Measurements from ENCODE around the gene CCL26.
"Not testable (repeated sequence)": the region's sequence is repeated elsewhere in the genome, so short reads cannot be mapped to it uniquely, and the experiment has no call there.

The CCL26 gene

GRCh38 chr7:75804004-75804403 lies 32.0 kb upstream of the CCL26 start:
- no peak for TF ChIP-seq CTCF (IDR thresholded peaks at IDR 0.05)
- Histone ChIP-seq H3K27ac (no peak overlapping the region), H3K4me1 (no peaks in the 10 kb centered on the region), H3K36me3 (no peaks in the 10 kb centered on the region), H3K4me3 (no peak overlapping the region), H3K9me3 (peaks cover 0 to 17% (median 16%) of the 10 kb centered on the region in 3 donors), H3K27me3 (peaks cover 0 to 8% of the 10 kb centered on the region in 2 donors)
- no peak for DNase-seq
- intact Hi-C loops (cut with DNase I; ENCODE audit: low total_unique reads) = no loop called here

GRCh38 chr7:75802552-75802821 lies 30.5 kb upstream of the CCL26 start:
- H3K4me1 ChIP-seq = no peaks in the 10 kb centered on the region
- no peak for TF ChIP-seq CTCF (IDR thresholded peaks at IDR 0.05)
- peaks cover 0 to 13% (median 12%) of the 10 kb centered on the region in 3 donors for H3K9me3 ChIP-seq
- intact Hi-C loops (cut with DNase I; ENCODE audit: low total_unique reads) = no loop called here
- H3K36me3 ChIP-seq = no peaks in the 10 kb centered on the region
- DNase-seq = no peak
- H3K27ac ChIP-seq = no peak overlapping the region
- H3K4me3 ChIP-seq = no peak overlapping the region
- peaks cover 0 to 8% of the 10 kb centered on the region in 2 donors for H3K27me3 ChIP-seq

- Histone ChIP-seq H3K27ac (no peak overlapping the region), H3K4me3 (no peak overlapping the region), H3K4me1 (peaks cover 0 to 4% (median 0%) of the 10 kb centered on the region in 4 donors), H3K9me3 (no peaks in the 10 kb centered on the region), H3K27me3 (peaks cover 0 to 14% of the 10 kb centered on the region in 2 donors), H3K36me3 (no peaks in the 10 kb centered on the region)
- intact Hi-C loops (cut with DNase I; ENCODE audit: low total_unique reads) = no loop called here
- no peak for TF ChIP-seq CTCF (IDR thresholded peaks at IDR 0.05)
- no peak for DNase-seq
These were observed 26.8 kb upstream of the CCL26 start for GRCh38 chr7:75798770-75799169.

GRCh38 chr7:75796420-75796819 lies 24.4 kb upstream of the CCL26 start:
- H3K36me3 ChIP-seq = no peaks in the 10 kb centered on the region
- peaks cover 0 to 19% of the 10 kb centered on the region in 2 donors for H3K27me3 ChIP-seq
- H3K4me1 ChIP-seq = peaks cover 0 to 4% (median 0%) of the 10 kb centered on the region in 4 donors
- no peaks in the 10 kb centered on the region for H3K9me3 ChIP-seq
- H3K4me3 ChIP-seq = no peak overlapping the region
- no peak for DNase-seq
- H3K27ac ChIP-seq = no peak overlapping the region
- intact Hi-C loops (cut with DNase I; ENCODE audit: low total_unique reads) = no loop called here
- no peak for TF ChIP-seq CTCF (IDR thresholded peaks at IDR 0.05)

- Histone ChIP-seq H3K27me3 (peaks cover 0 to 16% of the 10 kb centered on the region in 2 donors), H3K27ac (no peak overlapping the region), H3K4me1 (peaks cover 0 to 4% (median 0%) of the 10 kb centered on the region in 4 donors), H3K36me3 (no peaks in the 10 kb centered on the region), H3K4me3 (no peak overlapping the region), H3K9me3 (no peaks in the 10 kb centered on the region)
- TF ChIP-seq CTCF (IDR thresholded peaks at IDR 0.05) = no peak
- intact Hi-C loops (cut with DNase I; ENCODE audit: low total_unique reads) = no loop called here
- DNase-seq = peak; percentile 83 to 90
These were observed 23.8 kb upstream of the CCL26 start for GRCh38 chr7:75795831-75796285.

- DNase-seq = no peak
- peaks cover 0 to 13% of the 10 kb centered on the region in 2 donors for H3K27me3 ChIP-seq
- H3K36me3 ChIP-seq = no peaks in the 10 kb centered on the region
- intact Hi-C loops (cut with DNase I; ENCODE audit: low total_unique reads) = no loop called here
- no peak overlapping the region for H3K27ac ChIP-seq
- H3K4me3 ChIP-seq = no peak overlapping the region
- H3K4me1 ChIP-seq = peaks cover 0 to 4% (median 0%) of the 10 kb centered on the region in 4 donors
- no peaks in the 10 kb centered on the region for H3K9me3 ChIP-seq
- no peak for TF ChIP-seq CTCF (IDR thresholded peaks at IDR 0.05)
These were observed 21.7 kb upstream of the CCL26 start for GRCh38 chr7:75793676-75794075.

GRCh38 chr7:75792567-75792966 lies 20.6 kb upstream of the CCL26 start:
- intact Hi-C loops (cut with DNase I; ENCODE audit: low total_unique reads); H3K36me3 ChIP-seq; H3K4me3 ChIP-seq; H3K9me3 ChIP-seq; DNase-seq; H3K4me1 ChIP-seq; H3K27ac ChIP-seq: not testable (repeated sequence)
- H3K27me3 ChIP-seq = peaks cover 0 to 13% of the 10 kb centered on the region in 2 donors

Measured in tibial artery (tissue), 4 donors.